Keratinocyte (primary cell): ENCODE measurements around the gene CTTNBP2.

ENCODE experiments used
- CTCF ChIP-seq, 3 experiments: IDR thresholded peaks in 1 of 3; conservative IDR thresholded peaks in 1 of 3; optimal IDR thresholded peaks in 1 of 3; 2 replicates in 2 of 3; 3 replicates in 1 of 3; pipeline versions ENCODE3 to v1.5.1; 2011; ENCODE audit warnings: low read length in 3 of 3, mild to moderate bottlenecking in 3 of 3, moderate library complexity in 2 of 3, control low read depth in 1 of 3, inconsistent platforms in 1 of 3; ENCODE audit not compliant: insufficient read depth in 2 of 3; ENCODE audit errors: extremely low read depth in 1 of 3
- EZH2 ChIP-seq: IDR thresholded peaks from one replicate; pipeline ENCODE4 v1.6.1; 2012; ENCODE audit warnings: inconsistent platforms, mild to moderate bottlenecking, low read length, moderate library complexity

- TF ChIP-seq CTCF (optimal IDR thresholded peaks at IDR 0.05 in 1 of 3, IDR thresholded peaks at IDR 0.05 in 1 of 3, conservative IDR thresholded peaks at IDR 0.05 in 1 of 3; ENCODE audit: extremely low read depth in 1 of 3, insufficient read depth in 2 of 3, low read length in 3 of 3) (no peak), EZH2 (no peak)
Measured at GRCh38 chr7:117682681-117683385, 190.4 kb downstream of the CTTNBP2 start.
